ENCODE results near the gene CDC42BPA.
"Not testable (repeated sequence)": the region's sequence is repeated elsewhere in the genome, so short reads cannot be mapped to it uniquely, and the experiment has no call there.

The CDC42BPA gene

DNA sequence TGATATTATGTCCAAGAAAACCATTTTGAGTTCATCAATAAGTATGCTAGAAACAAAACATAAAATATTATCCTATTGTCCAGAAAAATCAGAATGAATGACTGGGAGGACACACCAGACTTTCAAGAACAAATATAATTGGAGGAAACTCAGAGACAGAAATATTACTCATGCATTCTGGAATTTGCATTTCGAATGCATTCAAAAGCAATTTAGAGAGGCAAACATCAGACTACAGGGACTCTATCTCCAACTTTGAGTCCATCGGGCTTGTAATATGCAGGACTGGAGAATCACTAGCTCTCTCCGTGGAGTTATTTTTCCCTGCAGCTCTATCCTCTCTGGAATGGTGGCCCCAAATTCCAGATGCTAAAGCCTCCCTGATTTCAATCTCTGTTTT, 161.8 kb downstream of the CDC42BPA start:
- H3K4me3 ChIP-seq (ENCODE audit: low read depth, low read length), result no peak overlapping the region
- peaks cover 1% of the 10 kb centered on the region for H3K4me1 ChIP-seq (ENCODE audit: control insufficient read depth, insufficient read depth, low read length)
- peaks cover 12% of the 10 kb centered on the region; the same call in 1 of the 2 replicates for H3K36me3 ChIP-seq (ENCODE audit: control insufficient read depth, insufficient read depth, low read length)
- no peaks in the 10 kb centered on the region for H3K9me3 ChIP-seq (ENCODE audit: control insufficient read depth, insufficient read depth, low read length)
- no peaks in the 10 kb centered on the region for H3K27me3 ChIP-seq (ENCODE audit: control insufficient read depth, insufficient read depth, low read length)
- H3K9ac ChIP-seq (ENCODE audit: low read depth, low read length), result no peak overlapping the region
- no peak overlapping the region for H3K27ac ChIP-seq (ENCODE audit: low read depth, low read length)

- H3K4me1 ChIP-seq (ENCODE audit: control insufficient read depth, insufficient read depth, low read length), result peaks cover 4% of the 10 kb centered on the region
- H3K9me3 ChIP-seq (ENCODE audit: control insufficient read depth, insufficient read depth, low read length), result no peaks in the 10 kb centered on the region
- no peak overlapping the region for H3K27ac ChIP-seq (ENCODE audit: low read depth, low read length)
- H3K4me3 ChIP-seq (ENCODE audit: low read depth, low read length), result no peak overlapping the region
- H3K36me3 ChIP-seq (ENCODE audit: control insufficient read depth, insufficient read depth, low read length), result peaks cover 12% of the 10 kb centered on the region; the same call in 1 of the 2 replicates
- no peak overlapping the region for H3K9ac ChIP-seq (ENCODE audit: low read depth, low read length)
- no peaks in the 10 kb centered on the region for H3K27me3 ChIP-seq (ENCODE audit: control insufficient read depth, insufficient read depth, low read length)
Measured at GRCh38 chr1:227155688-227156087, 162.6 kb downstream of the CDC42BPA start.

DNA sequence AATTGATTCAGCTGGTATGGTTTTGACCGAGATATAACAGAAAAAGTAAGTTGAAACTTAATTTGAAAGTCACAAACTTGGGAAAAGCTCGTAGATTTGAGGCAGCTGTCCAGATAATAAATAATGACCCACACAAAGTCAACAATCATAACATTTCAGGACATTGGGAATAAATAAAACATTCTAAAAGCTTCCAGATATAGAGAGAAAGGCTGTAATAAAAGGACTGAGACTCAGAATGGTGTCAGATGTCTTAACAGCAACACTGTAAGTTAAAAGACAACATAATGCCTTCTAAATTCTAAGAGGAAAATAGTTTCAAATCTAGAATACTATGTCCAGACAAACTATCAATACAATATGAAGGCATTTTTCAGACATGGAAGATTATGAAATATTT, 163.3 kb downstream of the CDC42BPA start:
- peaks cover 4% of the 10 kb centered on the region for H3K4me1 ChIP-seq (ENCODE audit: control insufficient read depth, insufficient read depth, low read length)
- no peak overlapping the region for H3K9ac ChIP-seq (ENCODE audit: low read depth, low read length)
- H3K9me3 ChIP-seq (ENCODE audit: control insufficient read depth, insufficient read depth, low read length), result no peaks in the 10 kb centered on the region
- H3K27ac ChIP-seq (ENCODE audit: low read depth, low read length), result no peak overlapping the region
- H3K27me3 ChIP-seq (ENCODE audit: control insufficient read depth, insufficient read depth, low read length), result no peaks in the 10 kb centered on the region
- H3K36me3 ChIP-seq (ENCODE audit: control insufficient read depth, insufficient read depth, low read length), result 0 out of 2 replicates have a peak, but pooled peaks cover 8% of the 10 kb centered on the region
- no peak overlapping the region for H3K4me3 ChIP-seq (ENCODE audit: low read depth, low read length)

- Histone ChIP-seq H3K4me1 (ENCODE audit: control insufficient read depth, insufficient read depth, low read length) (peaks cover 4% of the 10 kb centered on the region), H3K9ac (ENCODE audit: low read depth, low read length) (no peak overlapping the region), H3K36me3 (ENCODE audit: control insufficient read depth, insufficient read depth, low read length) (no peaks in the 10 kb centered on the region), H3K27me3 (ENCODE audit: control insufficient read depth, insufficient read depth, low read length) (no peaks in the 10 kb centered on the region), H3K9me3 (ENCODE audit: control insufficient read depth, insufficient read depth, low read length) (no peaks in the 10 kb centered on the region), H3K4me3 (ENCODE audit: low read depth, low read length) (no peak overlapping the region), H3K27ac (ENCODE audit: low read depth, low read length) (no peak overlapping the region)
Measured at GRCh38 chr1:227152525-227152924, 165.8 kb downstream of the CDC42BPA start.

GRCh38 chr1:227140376-227140775, 177.9 kb downstream of the CDC42BPA start:
- H3K4me3 ChIP-seq (ENCODE audit: low read depth, low read length), result no peak overlapping the region
- no peak overlapping the region for H3K9ac ChIP-seq (ENCODE audit: low read depth, low read length)
- no peaks in the 10 kb centered on the region for H3K9me3 ChIP-seq (ENCODE audit: control insufficient read depth, insufficient read depth, low read length)
- H3K4me1 ChIP-seq (ENCODE audit: control insufficient read depth, insufficient read depth, low read length), result peaks cover 29% of the 10 kb centered on the region
- no peak overlapping the region for H3K27ac ChIP-seq (ENCODE audit: low read depth, low read length)
- peaks cover 55% of the 10 kb centered on the region for H3K36me3 ChIP-seq (ENCODE audit: control insufficient read depth, insufficient read depth, low read length)
- no peaks in the 10 kb centered on the region for H3K27me3 ChIP-seq (ENCODE audit: control insufficient read depth, insufficient read depth, low read length)

- H3K4me3 ChIP-seq (ENCODE audit: low read depth, low read length), result no peak overlapping the region
- H3K9me3 ChIP-seq (ENCODE audit: control insufficient read depth, insufficient read depth, low read length), result no peaks in the 10 kb centered on the region
- H3K4me1 ChIP-seq (ENCODE audit: control insufficient read depth, insufficient read depth, low read length), result peaks cover 29% of the 10 kb centered on the region
- no peaks in the 10 kb centered on the region for H3K27me3 ChIP-seq (ENCODE audit: control insufficient read depth, insufficient read depth, low read length)
- H3K36me3 ChIP-seq (ENCODE audit: control insufficient read depth, insufficient read depth, low read length), result peaks cover 36% of the 10 kb centered on the region
- no peak overlapping the region for H3K27ac ChIP-seq (ENCODE audit: low read depth, low read length)
- H3K9ac ChIP-seq (ENCODE audit: low read depth, low read length), result no peak overlapping the region
Measured at GRCh38 chr1:227136210-227136820, 182.0 kb downstream of the CDC42BPA start.

DNA sequence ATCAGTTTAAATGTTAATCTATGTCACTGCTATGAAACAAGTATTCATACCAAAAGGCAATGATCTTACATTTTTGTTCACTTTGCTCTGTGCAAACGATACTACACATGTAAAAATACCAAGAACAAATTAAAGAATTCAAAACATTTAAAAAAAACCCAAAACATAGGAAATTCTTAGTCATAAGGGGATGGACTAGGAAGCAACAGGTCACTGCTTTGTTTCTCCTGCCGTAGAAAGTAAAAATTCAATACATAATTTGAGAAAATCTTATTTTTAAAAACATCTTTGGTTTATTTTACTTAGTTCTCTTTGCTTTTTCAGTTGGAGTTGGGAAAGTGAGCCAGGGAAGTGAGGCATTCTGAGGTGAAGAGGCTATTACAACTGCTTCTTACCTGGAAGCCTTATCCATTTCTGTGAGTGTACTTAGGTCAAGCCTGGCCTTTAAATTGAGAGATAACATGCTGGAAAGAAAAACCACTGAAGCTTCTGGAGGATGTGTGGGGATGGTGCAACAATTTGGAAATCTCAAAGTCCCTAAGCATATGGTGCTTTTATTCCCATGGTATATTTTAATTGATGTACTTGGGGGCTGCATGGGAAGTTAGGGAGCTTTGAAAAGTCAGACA, 183.5 kb downstream of the CDC42BPA start:
- Histone ChIP-seq H3K27ac (ENCODE audit: low read depth, low read length) (no peak overlapping the region), H3K9me3 (ENCODE audit: control insufficient read depth, insufficient read depth, low read length) (no peaks in the 10 kb centered on the region), H3K9ac (ENCODE audit: low read depth, low read length) (no peak overlapping the region), H3K27me3 (ENCODE audit: control insufficient read depth, insufficient read depth, low read length) (no peaks in the 10 kb centered on the region), H3K4me1 (ENCODE audit: control insufficient read depth, insufficient read depth, low read length) (peaks cover 15% of the 10 kb centered on the region), H3K36me3 (ENCODE audit: control insufficient read depth, insufficient read depth, low read length) (peaks cover 32% of the 10 kb centered on the region), H3K4me3 (ENCODE audit: low read depth, low read length) (no peak overlapping the region)

GRCh38 chr1:227132695-227133094, 185.6 kb downstream of the CDC42BPA start:
- not testable (repeated sequence) for H3K9me3 ChIP-seq (ENCODE audit: control insufficient read depth, insufficient read depth, low read length); H3K4me1 ChIP-seq (ENCODE audit: control insufficient read depth, insufficient read depth, low read length); H3K9ac ChIP-seq (ENCODE audit: low read depth, low read length); H3K27ac ChIP-seq (ENCODE audit: low read depth, low read length); H3K27me3 ChIP-seq (ENCODE audit: control insufficient read depth, insufficient read depth, low read length); H3K4me3 ChIP-seq (ENCODE audit: low read depth, low read length)
- peaks cover 21% of the 10 kb centered on the region for H3K36me3 ChIP-seq (ENCODE audit: control insufficient read depth, insufficient read depth, low read length)

GRCh38 chr1:227131193-227131592, 187.1 kb downstream of the CDC42BPA start:
- no peaks in the 10 kb centered on the region for H3K9me3 ChIP-seq (ENCODE audit: control insufficient read depth, insufficient read depth, low read length)
- H3K36me3 ChIP-seq (ENCODE audit: control insufficient read depth, insufficient read depth, low read length), result peaks cover 21% of the 10 kb centered on the region; the same call in 1 of the 2 replicates
- H3K4me1 ChIP-seq (ENCODE audit: control insufficient read depth, insufficient read depth, low read length), result 0 out of 2 replicates have a peak, but pooled peaks cover 2% of the 10 kb centered on the region
- H3K27ac ChIP-seq (ENCODE audit: low read depth, low read length), result no peak overlapping the region
- no peaks in the 10 kb centered on the region for H3K27me3 ChIP-seq (ENCODE audit: control insufficient read depth, insufficient read depth, low read length)
- no peak overlapping the region for H3K4me3 ChIP-seq (ENCODE audit: low read depth, low read length)
- H3K9ac ChIP-seq (ENCODE audit: low read depth, low read length), result no peak overlapping the region

- H3K27ac ChIP-seq (ENCODE audit: low read depth, low read length), result no peak overlapping the region
- no peaks in the 10 kb centered on the region for H3K9me3 ChIP-seq (ENCODE audit: control insufficient read depth, insufficient read depth, low read length)
- peaks cover 9% of the 10 kb centered on the region; the same call in 1 of the 2 replicates for H3K36me3 ChIP-seq (ENCODE audit: control insufficient read depth, insufficient read depth, low read length)
Measured at GRCh38 chr1:227127891-227128290, 190.4 kb downstream of the CDC42BPA start.

DNA sequence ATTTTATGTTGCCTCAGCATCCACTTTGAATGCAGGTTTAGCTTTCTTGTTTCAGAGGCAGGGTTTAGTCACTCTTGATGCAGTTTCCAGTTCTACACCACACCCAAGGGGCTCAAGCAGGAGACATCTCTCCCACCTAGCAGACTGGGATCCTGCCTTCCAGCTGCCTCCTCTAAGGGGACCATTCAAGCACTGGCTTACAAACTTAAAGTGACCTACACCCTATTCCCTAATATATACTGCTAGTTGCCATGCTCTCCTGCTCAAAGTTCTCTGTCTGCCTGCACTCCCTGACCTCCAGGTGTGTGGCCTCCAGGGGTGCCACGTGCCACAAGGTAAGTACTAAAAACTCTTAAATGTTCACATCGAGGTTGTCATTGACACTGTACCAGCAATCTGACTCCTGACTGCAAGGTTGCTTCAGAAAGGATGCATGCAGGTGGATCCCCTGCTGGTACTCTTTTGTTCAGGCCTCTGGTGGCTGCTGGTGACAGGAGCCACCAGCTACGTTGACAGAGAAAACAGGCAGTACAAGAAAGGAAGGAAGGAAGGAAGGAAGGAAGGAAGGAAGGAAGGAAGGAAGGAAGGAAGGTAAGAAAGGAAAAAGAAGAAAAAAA, 192.3 kb downstream of the CDC42BPA start:
- Histone ChIP-seq H3K27ac (ENCODE audit: low read depth, low read length) (no peak overlapping the region), H3K4me1 (ENCODE audit: control insufficient read depth, insufficient read depth, low read length) (peaks cover 13% of the 10 kb centered on the region; the same call in 1 of the 2 replicates), H3K4me3 (ENCODE audit: low read depth, low read length) (no peak overlapping the region), H3K9ac (ENCODE audit: low read depth, low read length) (no peak overlapping the region), H3K36me3 (ENCODE audit: control insufficient read depth, insufficient read depth, low read length) (peaks cover 9% of the 10 kb centered on the region; the same call in 1 of the 2 replicates), H3K27me3 (ENCODE audit: control insufficient read depth, insufficient read depth, low read length) (no peaks in the 10 kb centered on the region), H3K9me3 (ENCODE audit: control insufficient read depth, insufficient read depth, low read length) (no peaks in the 10 kb centered on the region)

More at GRCh38 chr1:227127891-227128290, 190.4 kb downstream of the CDC42BPA start:
- no peak overlapping the region for H3K4me3 ChIP-seq (ENCODE audit: low read depth, low read length)
- no peaks in the 10 kb centered on the region for H3K27me3 ChIP-seq (ENCODE audit: control insufficient read depth, insufficient read depth, low read length)
- peaks cover 13% of the 10 kb centered on the region; the same call in 1 of the 2 replicates for H3K4me1 ChIP-seq (ENCODE audit: control insufficient read depth, insufficient read depth, low read length)
- H3K9ac ChIP-seq (ENCODE audit: low read depth, low read length), result no peak overlapping the region

All from HUES48 (cell line).